HepG2 (cell line): ENCODE results near the gene CLDND2. TPM values are rescaled to one million over a fixed set of nuclear protein-coding genes. Genes with fewer than 3 reads are reported as not detected.
A peak's percentile ranks its signal among the peaks of the same experiment; 100 is the strongest.

ENCODE experiments used
- ASH2L ChIP-seq: fragments of 300-600, 200-600 bp; sonication (generic); IDR thresholded peaks from 2 replicates; pipeline ENCODE4 v1.7.0; 2017; ENCODE audit warnings: low read depth, mild to moderate bottlenecking, moderate library complexity, mixed read lengths, low read length; ENCODE audit not compliant: insufficient read length
- ATF6 ChIP-seq: sonication (generic); formaldehyde crosslinking; conservative IDR thresholded peaks from 2 replicates; pipeline ENCODE4 v1.4.0; 2020; ENCODE audit warnings: missing genetic modification reagents
- BRF2 ChIP-seq: sonication (generic); formaldehyde crosslinking; IDR thresholded peaks from 2 replicates; pipeline ENCODE4 v1.8.1; 2022; ENCODE audit warnings: mild to moderate bottlenecking, missing genetic modification reagents
- CEBPG ChIP-seq: IDR thresholded peaks from 2 replicates; pipeline ENCODE4 v1.6.1; 2016
- FOXC1 ChIP-seq: sonication (generic); formaldehyde crosslinking; IDR thresholded peaks from 2 replicates; pipeline ENCODE4 v1.8.0; 2022; ENCODE audit warnings: mild to moderate bottlenecking, missing genetic modification reagents, borderline replicate concordance
- KMT2B ChIP-seq: IDR thresholded peaks from 2 replicates; pipeline ENCODE4 v1.6.1; 2016; ENCODE audit warnings: missing genetic modification reagents, missing compliant biosample characterization
- NFYB ChIP-seq: sonication (generic); formaldehyde crosslinking; IDR thresholded peaks from 2 replicates; pipeline ENCODE4 v1.4.0; 2020; ENCODE audit warnings: missing genetic modification reagents
- SMAD1 ChIP-seq: sonication (generic); formaldehyde crosslinking; IDR thresholded peaks from 2 replicates; pipeline ENCODE4 v1.4.0; 2020; ENCODE audit warnings: missing genetic modification reagents, low read depth, mild to moderate bottlenecking, borderline replicate concordance
- ZNF10 ChIP-seq: sonication (generic); formaldehyde crosslinking; IDR thresholded peaks from 2 replicates; pipeline ENCODE4 v1.4.0; 2020; ENCODE audit warnings: mild to moderate bottlenecking, low read depth, missing genetic modification reagents, borderline replicate concordance
- ZNF550 ChIP-seq: sonication (generic); formaldehyde crosslinking; IDR thresholded peaks from 2 replicates; pipeline ENCODE4 v1.4.0; 2020; ENCODE audit warnings: mild to moderate bottlenecking, missing genetic modification reagents, borderline replicate concordance
- ZNF773 ChIP-seq: sonication (generic); formaldehyde crosslinking; IDR thresholded peaks from 2 replicates; pipeline ENCODE4 v1.4.0; 2020; ENCODE audit warnings: missing genetic modification reagents, borderline replicate concordance
- ZSCAN31 ChIP-seq: sonication (generic); formaldehyde crosslinking; IDR thresholded peaks from 2 replicates; pipeline ENCODE4 v1.5.0; 2020; ENCODE audit warnings: low read depth, mild to moderate bottlenecking, missing genetic modification reagents
- polyA plus RNA-seq, 8 experiments: library from polyadenylated mRNA; depleted of rRNA in 3 of 8; stranded (reverse) in 7 of 8; unstranded in 1 of 8; fragments of >200 nt; fragmentation: Illumina TruSeq in 4 of 8; extraction: Trizol in 4 of 8; gene quantifications; 2 replicates each; pipeline versions ENCODE4 v1.2.1 to v1.2.3, GENCODE V29; 2011 to 2016; ENCODE audit warnings: low read depth in 4 of 8, missing spikeins in 1 of 8, mixed read lengths in 1 of 8; ENCODE audit not compliant: insufficient read depth in 1 of 8
- total RNA-seq, 5 experiments: library from RNA; depleted of rRNA; stranded (reverse); fragments of >200 nt; fragmentation: Illumina TruSeq; extraction: Trizol; gene quantifications; 2 replicates each; pipeline ENCODE4 v1.2.3, GENCODE V29; 2016; ENCODE audit warnings: low read depth in 1 of 5
- TF ChIP-seq, protein P1 (sequence below): sonication (generic); formaldehyde crosslinking; IDR thresholded peaks from 2 replicates; pipeline ENCODE4 v1.4.0; 2020; ENCODE audit warnings: missing genetic modification reagents, mild to moderate bottlenecking, borderline replicate concordance
- TF ChIP-seq, protein P2 (sequence below): sonication (generic); formaldehyde crosslinking; IDR thresholded peaks from 2 replicates; pipeline ENCODE4 v1.8.1; 2022; ENCODE audit warnings: low read depth, mild to moderate bottlenecking, missing genetic modification reagents
- TF ChIP-seq, protein P3 (sequence below): IDR thresholded peaks from 2 replicates; pipeline ENCODE4 v1.6.1; 2016
- TF ChIP-seq, protein P4 (sequence below): sonication (generic); formaldehyde crosslinking; IDR thresholded peaks from 2 replicates; pipeline ENCODE4 v1.5.0; 2020; ENCODE audit warnings: missing genetic modification reagents

The CLDND2 gene
- total and polyA plus RNA-seq, 2 of the 13 experiments (the other 11 are each of a cell fraction or from before 2014, with no cell fraction given) = 0.84 to 1.8 TPM

- TF ChIP-seq ZNF550 (CRISPR knock-in tag) = no peak
- 0 out of 2 replicates have a peak, but pooled peaks have one; percentile 37 for TF ChIP-seq ZSCAN31 (CRISPR knock-in tag)
- TF ChIP-seq ZNF773 (CRISPR knock-in tag) = no peak
- peak; percentile 94 for TF ChIP-seq NFYB
- no peak for TF ChIP-seq ATF6 (CRISPR knock-in tag)
- TF ChIP-seq ZNF10 (CRISPR knock-in tag) = no peak
- no peak for TF ChIP-seq CEBPG (CRISPR knock-in tag)
- TF ChIP-seq KMT2B = no peak; the same call in 1 of the 2 replicates
- 0 out of 2 replicates have a peak, but pooled peaks have one; percentile 26 for TF ChIP-seq FOXC1 (CRISPR knock-in tag)
- TF ChIP-seq BRF2 (CRISPR knock-in tag) = peak; percentile 83
- TF ChIP-seq, protein P1, sequence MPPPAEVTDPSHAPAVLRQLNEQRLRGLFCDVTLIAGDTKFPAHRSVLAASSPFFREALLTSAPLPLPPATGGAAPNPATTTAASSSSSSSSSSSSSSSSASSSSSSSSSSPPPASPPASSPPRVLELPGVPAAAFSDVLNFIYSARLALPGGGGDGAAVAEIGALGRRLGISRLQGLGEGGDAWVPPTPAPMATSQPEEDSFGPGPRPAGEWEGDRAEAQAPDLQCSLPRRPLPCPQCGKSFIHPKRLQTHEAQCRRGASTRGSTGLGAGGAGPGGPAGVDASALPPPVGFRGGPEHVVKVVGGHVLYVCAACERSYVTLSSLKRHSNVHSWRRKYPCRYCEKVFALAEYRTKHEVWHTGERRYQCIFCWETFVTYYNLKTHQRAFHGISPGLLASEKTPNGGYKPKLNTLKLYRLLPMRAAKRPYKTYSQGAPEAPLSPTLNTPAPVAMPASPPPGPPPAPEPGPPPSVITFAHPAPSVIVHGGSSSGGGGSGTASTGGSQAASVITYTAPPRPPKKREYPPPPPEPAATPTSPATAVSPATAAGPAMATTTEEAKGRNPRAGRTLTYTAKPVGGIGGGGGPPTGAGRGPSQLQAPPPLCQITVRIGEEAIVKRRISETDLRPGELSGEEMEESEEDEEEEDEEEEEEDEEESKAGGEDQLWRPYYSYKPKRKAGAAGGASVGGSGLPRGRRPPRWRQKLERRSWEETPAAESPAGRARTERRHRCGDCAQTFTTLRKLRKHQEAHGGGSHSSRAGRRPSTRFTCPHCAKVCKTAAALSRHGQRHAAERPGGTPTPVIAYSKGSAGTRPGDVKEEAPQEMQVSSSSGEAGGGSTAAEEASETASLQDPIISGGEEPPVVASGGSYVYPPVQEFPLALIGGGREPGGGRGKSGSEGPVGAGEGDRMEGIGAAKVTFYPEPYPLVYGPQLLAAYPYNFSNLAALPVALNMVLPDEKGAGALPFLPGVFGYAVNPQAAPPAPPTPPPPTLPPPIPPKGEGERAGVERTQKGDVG = no peak
- TF ChIP-seq SMAD1 (CRISPR knock-in tag) = no peak
- TF ChIP-seq, protein P2, sequence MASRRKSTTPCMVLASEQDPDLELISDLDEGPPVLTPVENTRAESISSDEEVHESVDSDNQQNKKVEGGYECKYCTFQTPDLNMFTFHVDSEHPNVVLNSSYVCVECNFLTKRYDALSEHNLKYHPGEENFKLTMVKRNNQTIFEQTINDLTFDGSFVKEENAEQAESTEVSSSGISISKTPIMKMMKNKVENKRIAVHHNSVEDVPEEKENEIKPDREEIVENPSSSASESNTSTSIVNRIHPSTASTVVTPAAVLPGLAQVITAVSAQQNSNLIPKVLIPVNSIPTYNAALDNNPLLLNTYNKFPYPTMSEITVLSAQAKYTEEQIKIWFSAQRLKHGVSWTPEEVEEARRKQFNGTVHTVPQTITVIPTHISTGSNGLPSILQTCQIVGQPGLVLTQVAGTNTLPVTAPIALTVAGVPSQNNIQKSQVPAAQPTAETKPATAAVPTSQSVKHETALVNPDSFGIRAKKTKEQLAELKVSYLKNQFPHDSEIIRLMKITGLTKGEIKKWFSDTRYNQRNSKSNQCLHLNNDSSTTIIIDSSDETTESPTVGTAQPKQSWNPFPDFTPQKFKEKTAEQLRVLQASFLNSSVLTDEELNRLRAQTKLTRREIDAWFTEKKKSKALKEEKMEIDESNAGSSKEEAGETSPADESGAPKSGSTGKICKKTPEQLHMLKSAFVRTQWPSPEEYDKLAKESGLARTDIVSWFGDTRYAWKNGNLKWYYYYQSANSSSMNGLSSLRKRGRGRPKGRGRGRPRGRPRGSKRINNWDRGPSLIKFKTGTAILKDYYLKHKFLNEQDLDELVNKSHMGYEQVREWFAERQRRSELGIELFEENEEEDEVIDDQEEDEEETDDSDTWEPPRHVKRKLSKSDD (CRISPR knock-in tag) = no peak
- TF ChIP-seq, protein P3, sequence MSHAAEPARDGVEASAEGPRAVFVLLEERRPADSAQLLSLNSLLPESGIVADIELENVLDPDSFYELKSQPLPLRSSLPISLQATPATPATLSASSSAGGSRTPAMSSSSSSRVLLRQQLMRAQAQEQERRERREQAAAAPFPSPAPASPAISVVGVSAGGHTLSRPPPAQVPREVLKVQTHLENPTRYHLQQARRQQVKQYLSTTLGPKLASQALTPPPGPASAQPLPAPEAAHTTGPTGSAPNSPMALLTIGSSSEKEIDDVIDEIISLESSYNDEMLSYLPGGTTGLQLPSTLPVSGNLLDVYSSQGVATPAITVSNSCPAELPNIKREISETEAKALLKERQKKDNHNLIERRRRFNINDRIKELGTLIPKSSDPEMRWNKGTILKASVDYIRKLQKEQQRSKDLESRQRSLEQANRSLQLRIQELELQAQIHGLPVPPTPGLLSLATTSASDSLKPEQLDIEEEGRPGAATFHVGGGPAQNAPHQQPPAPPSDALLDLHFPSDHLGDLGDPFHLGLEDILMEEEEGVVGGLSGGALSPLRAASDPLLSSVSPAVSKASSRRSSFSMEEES = peak; percentile 24; the same call in 1 of the 2 replicates
- TF ChIP-seq, protein P4, sequence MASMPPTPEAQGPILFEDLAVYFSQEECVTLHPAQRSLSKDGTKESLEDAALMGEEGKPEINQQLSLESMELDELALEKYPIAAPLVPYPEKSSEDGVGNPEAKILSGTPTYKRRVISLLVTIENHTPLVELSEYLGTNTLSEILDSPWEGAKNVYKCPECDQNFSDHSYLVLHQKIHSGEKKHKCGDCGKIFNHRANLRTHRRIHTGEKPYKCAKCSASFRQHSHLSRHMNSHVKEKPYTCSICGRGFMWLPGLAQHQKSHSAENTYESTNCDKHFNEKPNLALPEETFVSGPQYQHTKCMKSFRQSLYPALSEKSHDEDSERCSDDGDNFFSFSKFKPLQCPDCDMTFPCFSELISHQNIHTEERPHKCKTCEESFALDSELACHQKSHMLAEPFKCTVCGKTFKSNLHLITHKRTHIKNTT (CRISPR knock-in tag) = no peak
- peak; percentile 38 for TF ChIP-seq ASH2L
Observed at GRCh38 chr19:51394050-51394836, 25.4 kb upstream of the CLDND2 start (continued).
